Astrocyte (in vitro differentiated cells and primary cell): ENCODE data around the gene AMDHD1. TPM values are rescaled to one million over a fixed set of nuclear protein-coding genes. Genes with fewer than 3 reads are reported as not detected.

Source experiments
- DNase-seq: peaks from one replicate; pipeline ENCODE4 v3.0.0-alpha.2; 2010; ENCODE audit warnings: low read depth
- FAIRE-seq: peaks from 2 replicates; lab custom pipeline; 2011; peaks lifted over from hg19 to GRCh38; lab: Jason Lieb, UNC
- H2AFZ ChIP-seq: 2 replicates; pipeline ENCODE4 v1.6.0; 2012; ENCODE audit warnings: low read depth, low read length, inconsistent platforms
- H3K27ac ChIP-seq: 2 replicates; pipeline ENCODE4 v1.5.1; 2011; ENCODE audit warnings: low read depth, low read length, inconsistent platforms
- H3K27me3 ChIP-seq: 2 replicates; pipeline ENCODE4 v1.6.0; 2011; ENCODE audit warnings: low read length, inconsistent platforms; ENCODE audit not compliant: insufficient read depth
- H3K36me3 ChIP-seq: 2 replicates; pipeline ENCODE4 v1.5.1; 2011; ENCODE audit warnings: low read length, inconsistent platforms; ENCODE audit not compliant: insufficient read depth
- H3K4me1 ChIP-seq: 2 replicates; pipeline ENCODE4 v1.5.1; 2011; ENCODE audit warnings: low read length, inconsistent platforms; ENCODE audit not compliant: insufficient read depth
- H3K4me2 ChIP-seq: 2 replicates; pipeline ENCODE4 v1.6.0; 2012; ENCODE audit warnings: low read length, inconsistent platforms
- H3K4me3 ChIP-seq: 2 replicates; pipeline ENCODE4 v1.5.1; 2011; ENCODE audit warnings: low read depth, mild to moderate bottlenecking, low read length, inconsistent platforms; ENCODE audit not compliant: insufficient read depth
- H3K79me2 ChIP-seq: 2 replicates; pipeline ENCODE4 v1.6.0; 2012; ENCODE audit warnings: mild to moderate bottlenecking, low read length, inconsistent platforms; ENCODE audit not compliant: insufficient read depth
- H3K9ac ChIP-seq: 2 replicates; pipeline ENCODE4 v1.6.0; 2012; ENCODE audit warnings: mild to moderate bottlenecking, low read length, inconsistent platforms
- H3K9me3 ChIP-seq: 2 replicates; pipeline ENCODE4 v1.5.1; 2012; ENCODE audit warnings: low read depth, mild to moderate bottlenecking, low read length, inconsistent platforms; ENCODE audit not compliant: insufficient read depth
- H4K20me1 ChIP-seq: 2 replicates; pipeline ENCODE4 v1.6.0; 2012; ENCODE audit warnings: low read length, inconsistent platforms; ENCODE audit not compliant: insufficient read depth
- H3K27ac Mint-ChIP-seq: one replicate; pipeline ENCODE4 v1.8.0; 2021; ENCODE audit warnings: mild to moderate bottlenecking, mixed read lengths; ENCODE audit not compliant: unreplicated experiment
- H3K27me3 Mint-ChIP-seq: one replicate; pipeline ENCODE4 v1.8.0; 2021; ENCODE audit warnings: low read depth, mixed read lengths; ENCODE audit not compliant: unreplicated experiment
- H3K36me3 Mint-ChIP-seq: one replicate; pipeline ENCODE4 v1.8.0; 2021; ENCODE audit warnings: low read depth, mixed read lengths; ENCODE audit not compliant: unreplicated experiment
- H3K4me1 Mint-ChIP-seq: one replicate; pipeline ENCODE4 v1.8.0; 2021; ENCODE audit warnings: low read depth, mixed read lengths; ENCODE audit not compliant: unreplicated experiment
- H3K4me3 Mint-ChIP-seq: one replicate; pipeline ENCODE4 v1.8.0; 2021; ENCODE audit warnings: mild to moderate bottlenecking, moderate library complexity, mixed read lengths; ENCODE audit not compliant: unreplicated experiment
- H3K9me3 Mint-ChIP-seq: one replicate; pipeline ENCODE4 v1.8.0; 2021; ENCODE audit warnings: mild to moderate bottlenecking, mixed read lengths; ENCODE audit not compliant: unreplicated experiment
- EZH2 ChIP-seq: IDR thresholded peaks from 2 replicates; pipeline ENCODE4 v1.6.1; 2012; ENCODE audit warnings: mild to moderate bottlenecking, low read length, inconsistent platforms; ENCODE audit not compliant: insufficient read depth
- total RNA-seq: library from RNA; stranded (reverse); gene quantifications from 2 replicates; pipeline ENCODE4 v1.2.1, GENCODE V29; 2021
- TF ChIP-seq, protein P1 (sequence below): IDR thresholded peaks from 2 replicates; pipeline ENCODE4 v1.5.1; 2011; ENCODE audit warnings: low read depth, mild to moderate bottlenecking, inconsistent platforms, low read length, moderate library complexity; ENCODE audit not compliant: insufficient read depth

Gene AMDHD1
- total RNA-seq, 1 donor from 2014 or later, result 0.52 TPM

DNA sequence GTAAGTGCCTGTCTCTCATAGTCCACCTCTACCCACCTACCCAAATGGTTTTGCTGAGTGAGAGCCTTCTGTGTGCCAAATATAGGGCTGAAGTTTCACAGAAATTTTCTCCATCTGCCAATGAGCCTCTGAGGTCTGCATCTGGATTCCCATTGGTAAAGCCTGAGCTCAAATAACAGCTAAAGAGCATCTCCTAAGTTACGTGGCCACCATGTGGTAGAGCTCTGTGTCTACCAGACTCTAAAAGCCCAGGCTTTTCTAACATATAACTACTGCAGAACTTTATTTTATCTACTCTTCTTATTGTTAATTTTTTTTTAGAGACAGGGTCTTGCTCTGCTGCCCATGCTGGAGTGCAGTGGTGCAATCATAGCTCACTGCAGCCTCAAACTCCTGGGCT lies 16.0 kb downstream of the AMDHD1 start:
- Histone ChIP-seq H2AFZ (no peak overlapping the region), H3K4me2 (no peak overlapping the region), H3K9me3 (no peaks in the 10 kb centered on the region), H3K4me1 (no peaks in the 10 kb centered on the region), H3K9ac (no peak overlapping the region), H3K36me3 (no peaks in the 10 kb centered on the region), H3K27me3 (peaks cover 6% of the 10 kb centered on the region), H3K79me2 (no peaks in the 10 kb centered on the region), H4K20me1 (no peaks in the 10 kb centered on the region), H3K27ac (no peak overlapping the region), H3K4me3 (no peak overlapping the region)
- no peak for DNase-seq
- H3K4me3 Mint-ChIP-seq, result no peak overlapping the region
- H3K27ac Mint-ChIP-seq, result no peak overlapping the region
- FAIRE-seq, result no peak
- H3K4me1 Mint-ChIP-seq, result no peaks in the 10 kb centered on the region
- H3K9me3 Mint-ChIP-seq, result no peaks in the 10 kb centered on the region
- H3K27me3 Mint-ChIP-seq, result peaks cover 6% of the 10 kb centered on the region
- TF ChIP-seq, protein P1, sequence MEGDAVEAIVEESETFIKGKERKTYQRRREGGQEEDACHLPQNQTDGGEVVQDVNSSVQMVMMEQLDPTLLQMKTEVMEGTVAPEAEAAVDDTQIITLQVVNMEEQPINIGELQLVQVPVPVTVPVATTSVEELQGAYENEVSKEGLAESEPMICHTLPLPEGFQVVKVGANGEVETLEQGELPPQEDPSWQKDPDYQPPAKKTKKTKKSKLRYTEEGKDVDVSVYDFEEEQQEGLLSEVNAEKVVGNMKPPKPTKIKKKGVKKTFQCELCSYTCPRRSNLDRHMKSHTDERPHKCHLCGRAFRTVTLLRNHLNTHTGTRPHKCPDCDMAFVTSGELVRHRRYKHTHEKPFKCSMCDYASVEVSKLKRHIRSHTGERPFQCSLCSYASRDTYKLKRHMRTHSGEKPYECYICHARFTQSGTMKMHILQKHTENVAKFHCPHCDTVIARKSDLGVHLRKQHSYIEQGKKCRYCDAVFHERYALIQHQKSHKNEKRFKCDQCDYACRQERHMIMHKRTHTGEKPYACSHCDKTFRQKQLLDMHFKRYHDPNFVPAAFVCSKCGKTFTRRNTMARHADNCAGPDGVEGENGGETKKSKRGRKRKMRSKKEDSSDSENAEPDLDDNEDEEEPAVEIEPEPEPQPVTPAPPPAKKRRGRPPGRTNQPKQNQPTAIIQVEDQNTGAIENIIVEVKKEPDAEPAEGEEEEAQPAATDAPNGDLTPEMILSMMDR, result peak; percentile 13
- no peak for TF ChIP-seq EZH2
- H3K36me3 Mint-ChIP-seq, result no peaks in the 10 kb centered on the region

DNA sequence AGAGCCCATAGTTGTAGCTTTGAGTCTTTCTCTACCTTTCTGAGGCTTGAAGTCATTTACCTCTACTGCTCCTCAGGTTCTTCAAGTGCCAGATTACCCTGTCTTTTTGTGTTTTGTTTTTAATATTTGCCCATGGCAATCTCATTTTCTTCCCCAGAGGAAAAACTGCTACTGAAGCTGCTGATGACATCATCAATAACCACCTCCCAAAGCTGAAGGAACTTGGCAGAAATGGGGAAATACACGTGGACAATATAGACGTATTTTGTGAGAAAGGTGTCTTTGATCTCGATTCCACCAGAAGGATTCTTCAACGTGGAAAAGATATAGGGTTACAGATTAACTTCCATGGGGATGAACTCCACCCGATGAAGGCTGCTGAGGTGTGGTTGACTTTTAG lies 17.1 kb downstream of the AMDHD1 start:
- Mint-ChIP-seq H3K27ac (no peak overlapping the region), H3K27me3 (peaks cover 6% of the 10 kb centered on the region), H3K4me1 (no peaks in the 10 kb centered on the region), H3K36me3 (no peaks in the 10 kb centered on the region), H3K4me3 (no peak overlapping the region), H3K9me3 (no peaks in the 10 kb centered on the region)
- FAIRE-seq, result no peak
- no peaks in the 10 kb centered on the region for H3K4me1 ChIP-seq
- H3K4me2 ChIP-seq, result no peak overlapping the region
- no peak for DNase-seq
- no peak overlapping the region for H3K9ac ChIP-seq
- no peak overlapping the region for H3K27ac ChIP-seq
- no peak overlapping the region for H3K4me3 ChIP-seq
- peaks cover 3% of the 10 kb centered on the region for H3K27me3 ChIP-seq
- H3K9me3 ChIP-seq, result no peaks in the 10 kb centered on the region
- no peaks in the 10 kb centered on the region for H3K36me3 ChIP-seq
- no peaks in the 10 kb centered on the region for H3K79me2 ChIP-seq
- TF ChIP-seq, protein P1, result no peak
- TF ChIP-seq EZH2, result no peak
- H2AFZ ChIP-seq, result no peak overlapping the region
- no peaks in the 10 kb centered on the region for H4K20me1 ChIP-seq

DNA sequence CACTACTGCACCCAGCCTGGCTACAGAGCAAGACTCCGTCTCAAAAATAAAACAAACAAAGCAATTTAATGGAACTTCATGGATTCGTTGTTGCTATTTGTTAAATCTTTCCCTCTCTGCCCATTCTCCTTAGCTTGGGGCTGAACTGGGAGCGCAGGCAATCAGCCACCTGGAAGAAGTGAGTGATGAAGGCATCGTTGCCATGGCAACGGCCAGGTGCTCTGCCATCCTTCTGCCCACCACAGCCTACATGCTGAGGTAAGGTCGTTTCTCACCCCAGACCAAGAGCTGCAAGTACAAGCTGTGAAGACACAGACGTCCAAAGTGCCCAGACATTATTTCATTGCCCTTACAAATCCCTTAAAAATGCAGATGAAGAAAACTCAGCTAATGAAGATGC lies 19.1 kb downstream of the AMDHD1 start:
- no peak for FAIRE-seq
- TF ChIP-seq EZH2, result no peak
- TF ChIP-seq, protein P1, result no peak
- H3K27ac Mint-ChIP-seq, result no peak overlapping the region
- Histone ChIP-seq H3K9ac (no peak overlapping the region), H3K4me1 (no peaks in the 10 kb centered on the region), H2AFZ (no peak overlapping the region), H3K4me2 (no peak overlapping the region), H3K79me2 (no peaks in the 10 kb centered on the region), H3K27ac (no peak overlapping the region), H3K9me3 (no peaks in the 10 kb centered on the region), H4K20me1 (no peaks in the 10 kb centered on the region), H3K27me3 (peaks cover 3% of the 10 kb centered on the region), H3K4me3 (no peak overlapping the region), H3K36me3 (no peaks in the 10 kb centered on the region)
- no peaks in the 10 kb centered on the region for H3K4me1 Mint-ChIP-seq
- H3K4me3 Mint-ChIP-seq, result no peak overlapping the region
- DNase-seq, result no peak
- peaks cover 2% of the 10 kb centered on the region for H3K36me3 Mint-ChIP-seq
- H3K9me3 Mint-ChIP-seq, result no peaks in the 10 kb centered on the region
- H3K27me3 Mint-ChIP-seq, result peaks cover 5% of the 10 kb centered on the region
